Spleen (tissue), 7 donors: Measurements from ENCODE around the gene GSTT4.

Experiments used
- CTCF ChIP-seq, 11 experiments: fragments of 200-600 bp in 7 of 11; fragments of 450-650 bp in 4 of 11; sonication (generic) in 4 of 11; IDR thresholded peaks in 8 of 11; conservative IDR thresholded peaks in 3 of 11; 1 replicate in 7 of 11; 2 replicates in 4 of 11; pipeline versions ENCODE4 v1.4.0 to v1.8.0; 2016 to 2021; ENCODE audit warnings: antibody characterized with exemption in 11 of 11, inconsistent platforms in 4 of 11, mild to moderate bottlenecking in 1 of 11
- POLR2A ChIP-seq, 3 donors: fragments of 450-650 bp; IDR thresholded peaks; one replicate each; pipeline ENCODE4 v1.5.1; 2017; ENCODE audit warnings: antibody characterized with exemption in 3 of 3, mild to moderate bottlenecking in 1 of 3
- POLR2AphosphoS5 ChIP-seq, 3 donors: sonication (generic); formaldehyde crosslinking; IDR thresholded peaks; one replicate each; pipeline ENCODE4 v1.5.1; 2017; ENCODE audit warnings: antibody characterized with exemption in 3 of 3
- donor health status: DM: no; HTN: no; CAD: no; lungs with moderate emphysema.
- donor health status: DM: no; HTN: no; CAD: no.
- donor health status: DM: no; HTN: no; CAD: no.

GRCh38 chr22:24040946-24041345 lies 35.7 kb upstream of the GSTT4 start:
- TF ChIP-seq CTCF (IDR thresholded peaks at IDR 0.05 in 8 of 11, conservative IDR thresholded peaks at IDR 0.05 in 3 of 11): no peak
- TF ChIP-seq POLR2A (IDR thresholded peaks at IDR 0.05): no peak
- no peak for TF ChIP-seq POLR2AphosphoS5 (IDR thresholded peaks at IDR 0.05)
